ENCODE data around the gene SLC12A8. TPM values are rescaled to one million over a fixed set of nuclear protein-coding genes. Genes with fewer than 3 reads are reported as not detected.

The SLC12A8 gene
- total RNA-seq, 1 experiment from 2014 or later: 13.0 TPM

- Mint-ChIP-seq H3K36me3 (ENCODE audit: insufficient read depth, unreplicated experiment) (peaks cover 4% of the 10 kb centered on the region), H3K9me3 (ENCODE audit: unreplicated experiment) (peaks cover 7% of the 10 kb centered on the region), H3K27me3 (ENCODE audit: insufficient read depth, unreplicated experiment) (no peaks in the 10 kb centered on the region), H3K4me1 (ENCODE audit: insufficient read depth, unreplicated experiment) (peaks cover 12% of the 10 kb centered on the region), H3K4me3 (ENCODE audit: unreplicated experiment) (no peak overlapping the region), H3K27ac (ENCODE audit: low read depth, unreplicated experiment) (no peak overlapping the region)
- no TSS peak for BruUV-seq (replicated peaks)
- intact Hi-C loops (cut with micrococcal nuclease): no loop called here
- TF ChIP-seq CTCF (IDR thresholded peaks at IDR 0.05; ENCODE audit: unreplicated experiment): no peak
- ChIA-PET CTCF (no interaction called here), POLR2A (no interaction called here)
- no peak for DNase-seq (ENCODE audit: unreplicated experiment)
Observed at GRCh38 chr3:125238759-125239158, 26.2 kb upstream of the SLC12A8 start.

GRCh38 chr3:125236331-125236903, 23.9 kb upstream of the SLC12A8 start:
- ChIA-PET POLR2A (interaction anchor here (0.6 kb wide), 1 partner anchor 215 kb away, joined by 3 read pairs; no protein-coding TSS in a partner anchor), CTCF (interaction anchor here (0.8 to 1.0 kb wide), 2 partner anchors 203 to 450 kb away, joined by 4 to 5 read pairs; no protein-coding TSS in a partner anchor)
- Mint-ChIP-seq H3K27me3 (ENCODE audit: insufficient read depth, unreplicated experiment) (no peaks in the 10 kb centered on the region), H3K4me1 (ENCODE audit: insufficient read depth, unreplicated experiment) (peaks cover 24% of the 10 kb centered on the region), H3K27ac (ENCODE audit: low read depth, unreplicated experiment) (no peak overlapping the region), H3K9me3 (ENCODE audit: unreplicated experiment) (peaks cover 7% of the 10 kb centered on the region), H3K36me3 (ENCODE audit: insufficient read depth, unreplicated experiment) (peaks cover 14% of the 10 kb centered on the region), H3K4me3 (ENCODE audit: unreplicated experiment) (no peak overlapping the region)
- intact Hi-C loops (cut with micrococcal nuclease): no loop called here
- no peak for TF ChIP-seq CTCF (IDR thresholded peaks at IDR 0.05; ENCODE audit: unreplicated experiment)
- BruUV-seq (replicated peaks): no TSS peak
- DNase-seq (ENCODE audit: unreplicated experiment): no peak

- Mint-ChIP-seq H3K36me3 (ENCODE audit: insufficient read depth, unreplicated experiment) (peaks cover 14% of the 10 kb centered on the region), H3K4me1 (ENCODE audit: insufficient read depth, unreplicated experiment) (peaks cover 17% of the 10 kb centered on the region), H3K9me3 (ENCODE audit: unreplicated experiment) (peaks cover 7% of the 10 kb centered on the region), H3K27ac (ENCODE audit: low read depth, unreplicated experiment) (no peak overlapping the region), H3K27me3 (ENCODE audit: insufficient read depth, unreplicated experiment) (no peaks in the 10 kb centered on the region), H3K4me3 (ENCODE audit: unreplicated experiment) (no peak overlapping the region)
- ChIA-PET CTCF (interaction anchor here (0.6 kb wide), 1 partner anchor 279 kb away, joined by 5 read pairs; no protein-coding TSS in a partner anchor), POLR2A (interaction anchor here (0.6 kb wide), 1 partner anchor 15 kb away, joined by 3 read pairs; no protein-coding TSS in a partner anchor)
- intact Hi-C loops (cut with micrococcal nuclease): no loop called here
- no TSS peak for BruUV-seq (replicated peaks)
- no peak for TF ChIP-seq CTCF (IDR thresholded peaks at IDR 0.05; ENCODE audit: unreplicated experiment)
- DNase-seq (ENCODE audit: unreplicated experiment): no peak
Observed at GRCh38 chr3:125234831-125235230, 22.3 kb upstream of the SLC12A8 start.

GRCh38 chr3:125232401-125232800, 19.9 kb upstream of the SLC12A8 start:
- peaks cover 17% of the 10 kb centered on the region for H3K4me1 Mint-ChIP-seq (ENCODE audit: insufficient read depth, unreplicated experiment)
- H3K9me3 Mint-ChIP-seq (ENCODE audit: unreplicated experiment): peaks cover 7% of the 10 kb centered on the region
- H3K36me3 Mint-ChIP-seq (ENCODE audit: insufficient read depth, unreplicated experiment): peaks cover 17% of the 10 kb centered on the region
- H3K4me3 Mint-ChIP-seq (ENCODE audit: unreplicated experiment): no peak overlapping the region
- ChIA-PET CTCF (interaction anchor here (1.1 to 1.7 kb wide), 2 partner anchors 9 to 13 kb away, joined by 3 to 10 read pairs; no protein-coding TSS in a partner anchor), POLR2A (interaction anchor here (0.6 to 1.6 kb wide), 3 partner anchors 10 to 27 kb away, joined by 3 to 4 read pairs (median 3); no protein-coding TSS in a partner anchor)
- H3K27me3 Mint-ChIP-seq (ENCODE audit: insufficient read depth, unreplicated experiment): no peaks in the 10 kb centered on the region
- intact Hi-C loops (cut with micrococcal nuclease): no loop called here
- TF ChIP-seq CTCF (IDR thresholded peaks at IDR 0.05; ENCODE audit: unreplicated experiment): no peak
- no peak for DNase-seq (ENCODE audit: unreplicated experiment)
- BruUV-seq (replicated peaks): no TSS peak
- no peak overlapping the region for H3K27ac Mint-ChIP-seq (ENCODE audit: low read depth, unreplicated experiment)
